GM12872 (cell line): ENCODE results near the gene NDFIP1.

Source experiments
- TF ChIP-seq, protein P1 (sequence below): IDR thresholded peaks from 3 replicates; pipeline ENCODE4 v1.5.1; 2011; ENCODE audit warnings: low read depth, mild to moderate bottlenecking, low read length, moderate library complexity; ENCODE audit not compliant: insufficient read depth

NDFIP1 gene

GRCh38 chr5:142095651-142096330 is 12.8 kb upstream of the NDFIP1 start:
- TF ChIP-seq, protein P1, sequence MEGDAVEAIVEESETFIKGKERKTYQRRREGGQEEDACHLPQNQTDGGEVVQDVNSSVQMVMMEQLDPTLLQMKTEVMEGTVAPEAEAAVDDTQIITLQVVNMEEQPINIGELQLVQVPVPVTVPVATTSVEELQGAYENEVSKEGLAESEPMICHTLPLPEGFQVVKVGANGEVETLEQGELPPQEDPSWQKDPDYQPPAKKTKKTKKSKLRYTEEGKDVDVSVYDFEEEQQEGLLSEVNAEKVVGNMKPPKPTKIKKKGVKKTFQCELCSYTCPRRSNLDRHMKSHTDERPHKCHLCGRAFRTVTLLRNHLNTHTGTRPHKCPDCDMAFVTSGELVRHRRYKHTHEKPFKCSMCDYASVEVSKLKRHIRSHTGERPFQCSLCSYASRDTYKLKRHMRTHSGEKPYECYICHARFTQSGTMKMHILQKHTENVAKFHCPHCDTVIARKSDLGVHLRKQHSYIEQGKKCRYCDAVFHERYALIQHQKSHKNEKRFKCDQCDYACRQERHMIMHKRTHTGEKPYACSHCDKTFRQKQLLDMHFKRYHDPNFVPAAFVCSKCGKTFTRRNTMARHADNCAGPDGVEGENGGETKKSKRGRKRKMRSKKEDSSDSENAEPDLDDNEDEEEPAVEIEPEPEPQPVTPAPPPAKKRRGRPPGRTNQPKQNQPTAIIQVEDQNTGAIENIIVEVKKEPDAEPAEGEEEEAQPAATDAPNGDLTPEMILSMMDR: no peak

- TF ChIP-seq, protein P1: no peak
Observed at GRCh38 chr5:142096382-142096781, 12.2 kb upstream of the NDFIP1 start.

- TF ChIP-seq, protein P1: no peak
Observed at GRCh38 chr5:142097681-142098080, 10.9 kb upstream of the NDFIP1 start.

GRCh38 chr5:142098275-142098674 is 10.3 kb upstream of the NDFIP1 start:
- TF ChIP-seq, protein P1: no peak

- TF ChIP-seq, protein P1: no peak
Observed at GRCh38 chr5:142098931-142099330, 9.6 kb upstream of the NDFIP1 start.

DNA sequence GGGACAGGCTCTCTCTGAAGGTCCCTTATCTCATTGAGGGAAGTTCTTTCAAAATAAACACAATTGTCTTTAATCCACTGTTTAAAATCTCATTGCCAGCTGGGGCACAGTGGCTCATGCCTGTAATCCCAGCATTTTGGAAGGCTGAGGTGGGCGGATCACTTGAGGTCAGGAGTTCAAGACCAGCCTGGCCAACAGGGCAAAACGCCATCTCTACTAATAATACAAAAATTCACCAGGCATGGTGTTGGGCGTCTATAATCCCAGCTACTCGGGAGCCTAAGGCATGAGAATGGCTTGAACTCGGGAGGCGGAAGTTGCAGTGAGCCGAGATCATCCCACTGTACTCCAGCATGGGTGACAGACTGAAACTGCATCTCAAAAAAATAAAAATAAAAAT is 8.3 kb upstream of the NDFIP1 start:
- TF ChIP-seq, protein P1: no peak

DNA sequence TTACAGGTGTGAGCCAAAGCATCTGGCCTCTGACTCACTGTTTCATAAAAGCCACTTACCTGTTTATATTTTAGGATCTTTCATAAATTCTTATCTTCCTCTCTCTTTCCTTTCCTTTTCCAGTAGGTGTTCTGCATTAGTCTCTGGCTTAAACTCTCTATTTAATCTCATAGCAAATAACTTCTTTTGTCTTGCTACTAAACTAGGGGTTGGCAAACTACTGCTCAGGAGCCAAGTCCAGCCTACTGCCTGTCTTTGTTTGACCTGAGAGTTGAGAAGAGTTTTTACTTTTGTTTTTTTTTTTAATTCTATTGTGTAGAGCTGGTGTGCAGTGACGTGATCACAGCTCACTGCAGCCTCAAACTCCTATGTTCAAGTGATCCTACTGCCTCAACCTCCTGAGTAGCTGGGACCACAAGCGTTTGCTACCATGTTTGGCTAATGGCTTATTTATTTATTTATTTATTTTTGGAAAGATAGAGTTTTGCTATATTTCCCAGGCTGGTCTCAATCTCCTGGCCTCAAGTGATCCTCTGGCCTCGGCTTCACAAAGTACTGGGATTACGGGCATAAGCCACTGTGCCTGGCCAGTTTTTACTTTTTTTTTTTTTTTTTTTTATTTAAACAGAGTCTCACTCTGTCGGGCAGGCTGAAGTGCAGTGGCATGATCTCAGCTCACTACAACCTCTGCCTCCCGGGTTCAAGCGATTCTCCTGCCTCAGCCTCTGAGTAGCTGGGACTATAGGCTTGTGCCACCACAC is 5.4 kb upstream of the NDFIP1 start:
- TF ChIP-seq, protein P1: no peak
